IMR-90 (cell line): Measurements from ENCODE around the gene RAI14. TPM values are rescaled to one million over a fixed set of nuclear protein-coding genes. Genes with fewer than 3 reads are reported as not detected.

ENCODE experiments used
- ATAC-seq: fragments of 200-7000 bp; cut with Tn5 transposase; 2 replicates; pipeline ENCODE4 v1.9.1; 2020; ENCODE audit warnings: low read depth, mild to moderate bottlenecking, moderate library complexity
- BruUV-seq: library from RNA; stranded (reverse); fragments of 400-500 nt; replicated peaks from 2 replicates; lab custom pipeline; 2021; lab: Mats Ljungman, UMichigan
- CTCF ChIA-PET: fragments of 300-600 bp; formaldehyde crosslinking; extraction: SDS; loops from one replicate; lab custom pipeline; 2021; ENCODE audit warnings: antibody characterized with exemption; lab: Yijun Ruan, JAX
- POLR2A ChIA-PET: fragments of 300-600 bp; sonication (Branson Sonifier 250); formaldehyde crosslinking; loops from one replicate; lab custom pipeline; 2022; ENCODE audit warnings: antibody characterized with exemption; ENCODE audit not compliant: unreplicated experiment; lab: Charles Lee
- DNase-seq: peaks from one replicate; pipeline ENCODE4 v3.0.0; 2013
- H2AFZ ChIP-seq: replicated peaks from 2 replicates; pipeline ENCODE3; 2013; ENCODE audit warnings: low read length, mild to moderate bottlenecking; ENCODE audit not compliant: poor library complexity
- H2AK5ac ChIP-seq: 2 replicates; pipeline ENCODE4 v1.6.1; 2013; ENCODE audit warnings: low read depth, low read length, inconsistent platforms
- H2AK9ac ChIP-seq: replicated peaks from 2 replicates; pipeline ENCODE3; 2013; ENCODE audit warnings: mild to moderate bottlenecking, low read depth, low read length, moderate library complexity; ENCODE audit not compliant: poor library complexity
- H2BK120ac ChIP-seq: 2 replicates; pipeline ENCODE4 v1.6.1; 2013; ENCODE audit warnings: low read depth, low read length, inconsistent platforms
- H2BK15ac ChIP-seq: 3 replicates; pipeline ENCODE4 v1.6.1; 2013; ENCODE audit warnings: low read depth, low read length, inconsistent platforms
- H2BK20ac ChIP-seq: 2 replicates; pipeline ENCODE4 v1.6.1; 2013; ENCODE audit warnings: low read depth, mild to moderate bottlenecking, inconsistent platforms, low read length, moderate library complexity
- H2BK5ac ChIP-seq: 2 replicates; pipeline ENCODE4 v1.6.1; 2013; ENCODE audit warnings: mild to moderate bottlenecking, low read depth, low read length, inconsistent platforms; ENCODE audit not compliant: poor library complexity, severe bottlenecking
- H3K14ac ChIP-seq: replicated peaks from 2 replicates; pipeline ENCODE4 v1.6.1; 2013; ENCODE audit warnings: low read depth, low read length, inconsistent platforms
- H3K18ac ChIP-seq: 2 replicates; pipeline ENCODE4 v1.6.1; 2013; ENCODE audit warnings: low read depth, low read length, control low read depth
- H3K23ac ChIP-seq: 2 replicates; pipeline ENCODE4 v1.6.1; 2013; ENCODE audit warnings: low read depth, low read length, inconsistent platforms
- H3K27ac ChIP-seq: 2 replicates; pipeline ENCODE4 v1.5.1; 2013; ENCODE audit warnings: mild to moderate bottlenecking, control low read depth, low read length; ENCODE audit not compliant: insufficient read depth
- H3K27me3 ChIP-seq: 2 replicates; pipeline ENCODE4 v1.6.1; 2013; ENCODE audit warnings: low read length; ENCODE audit not compliant: control insufficient read depth, insufficient read depth
- H3K36me3 ChIP-seq: 2 replicates; pipeline ENCODE4 v1.6.1; 2013; ENCODE audit warnings: low read length, mixed read lengths; ENCODE audit not compliant: control insufficient read depth, insufficient read depth
- H3K4ac ChIP-seq: 2 replicates; pipeline ENCODE4 v1.6.1; 2013; ENCODE audit warnings: low read depth, low read length, inconsistent platforms
- H3K4me1 ChIP-seq: 2 replicates; pipeline ENCODE4 v1.6.1; 2013; ENCODE audit warnings: low read length, mixed read lengths; ENCODE audit not compliant: control insufficient read depth, insufficient read depth
- H3K4me2 ChIP-seq: 2 replicates; pipeline ENCODE4 v1.6.1; 2013; ENCODE audit warnings: low read depth, mild to moderate bottlenecking, control low read depth, low read length, moderate library complexity
- H3K4me3 ChIP-seq: 2 replicates; pipeline ENCODE4 v1.5.1; 2013; ENCODE audit warnings: low read depth, mild to moderate bottlenecking, control low read depth, low read length, moderate library complexity; ENCODE audit not compliant: insufficient read depth
- H3K56ac ChIP-seq: 2 replicates; pipeline ENCODE4 v1.6.1; 2013; ENCODE audit warnings: low read length, inconsistent platforms; ENCODE audit not compliant: insufficient read depth; ENCODE audit errors: extremely low read depth
- H3K79me1 ChIP-seq, 2 experiments: 2 replicates each; pipeline ENCODE4 v1.6.1; 2013; ENCODE audit warnings: low read length in 2 of 2, inconsistent platforms in 1 of 2, low read depth in 1 of 2
- H3K9ac ChIP-seq: 2 replicates; pipeline ENCODE4 v1.6.1; 2013; ENCODE audit warnings: low read depth, low read length, control low read depth
- H3K9me1 ChIP-seq: 2 replicates; pipeline ENCODE4 v1.6.1; 2013; ENCODE audit warnings: low read length, inconsistent platforms; ENCODE audit not compliant: insufficient read depth
- H3K9me3 ChIP-seq: 2 replicates; pipeline ENCODE4 v1.6.1; 2013; ENCODE audit warnings: low read length; ENCODE audit not compliant: control insufficient read depth, insufficient read depth
- H4K20me1 ChIP-seq: 2 replicates; pipeline ENCODE4 v1.6.1; 2013; ENCODE audit warnings: low read length, inconsistent platforms; ENCODE audit not compliant: insufficient read depth
- H4K5ac ChIP-seq: 2 replicates; pipeline ENCODE4 v1.6.1; 2013; ENCODE audit warnings: mild to moderate bottlenecking, low read depth, low read length, control low read depth
- H4K8ac ChIP-seq, 2 experiments: 2 replicates each; pipeline ENCODE4 v1.6.1; 2013; ENCODE audit warnings: low read depth in 2 of 2, low read length in 2 of 2, control low read depth in 1 of 2, inconsistent platforms in 1 of 2
- H4K91ac ChIP-seq: 2 replicates; pipeline ENCODE4 v1.6.1; 2013; ENCODE audit warnings: low read depth, low read length, inconsistent platforms; ENCODE audit not compliant: insufficient read depth
- CHD1 ChIP-seq: IDR thresholded peaks from 2 replicates; pipeline ENCODE4 v1.6.1; 2012; ENCODE audit warnings: low read depth, low read length, improper control_type of control experiment
- ELK1 ChIP-seq: fragments of 150-350 bp; IDR thresholded peaks from 2 replicates; pipeline ENCODE4 v1.6.1; 2016; ENCODE audit warnings: low read depth, mild to moderate bottlenecking, low read length, moderate library complexity, borderline replicate concordance
- MAFK ChIP-seq: IDR thresholded peaks from 2 replicates; pipeline ENCODE4 v1.6.1; 2012; ENCODE audit warnings: low read depth, low read length, improper control_type of control experiment
- RAD21 ChIP-seq: IDR thresholded peaks from 2 replicates; pipeline ENCODE4 v1.6.1; 2012; ENCODE audit warnings: low read length, improper control_type of control experiment
- SMC3 ChIP-seq: fragments of 150-350 bp; IDR thresholded peaks from 2 replicates; pipeline ENCODE4 v1.6.1; 2016; ENCODE audit warnings: low read depth, mild to moderate bottlenecking, antibody characterized with exemption, low read length, moderate library complexity
- WGBS, 2 experiments: methylation state at CpG; one replicate each; pipeline versions ENCODE4 v1.1.5 to v1.1.7; 2013; ENCODE audit warnings: missing lambda C conversion rate in 2 of 2; ENCODE audit not compliant: insufficient read length in 1 of 2; ENCODE audit errors: extremely low coverage in 2 of 2; 5-methylcytosine and 5-hydroxymethylcytosine counted together
- dilution Hi-C: fragments of 300-500 bp; cut with HindIII; formaldehyde crosslinking; loops from one replicate; pipeline ENCODE4 v1.14.3; 2018; ENCODE audit warnings: low sequenced_read_pairs; ENCODE audit not compliant: unreplicated experiment
- in situ Hi-C: fragments of 300-500 bp; cut with MboI; formaldehyde crosslinking; loops from 3 replicates; pipeline ENCODE4 v1.14.3; 2019; ENCODE audit warnings: low sequenced_read_pairs, inconsistent platforms, mixed read lengths
- intact Hi-C: fragments of 100-400 bp; cut with micrococcal nuclease; formaldehyde crosslinking; loops from 2 replicates; pipeline ENCODE4 v1.10.0; 2022
- polyA plus RNA-seq, 3 experiments: library from polyadenylated mRNA; depleted of rRNA; stranded (reverse); fragments of >200 nt; gene quantifications; 2 replicates each; pipeline ENCODE4 v1.2.3, GENCODE V29; 2012; ENCODE audit warnings: low replicate concordance in 1 of 3
- total RNA-seq: library from RNA; depleted of rRNA; stranded (reverse); fragments of >200 nt; gene quantifications from 2 replicates; pipeline ENCODE4 v1.2.3, GENCODE V29; 2012

The RAI14 gene
- total and polyA plus RNA-seq, 2 of the 4 experiments (the other 2 are of a cell fraction): 221 to 267 TPM

GRCh38 chr5:34611464-34612415 is 44.4 kb upstream of the RAI14 start:
- no peak overlapping the region; the same call in 2 of the 3 replicates for H2BK15ac ChIP-seq
- no peak overlapping the region for H3K27ac ChIP-seq
- H3K79me1 ChIP-seq: peaks cover 0 to 14% of the 10 kb centered on the region in 2 experiments; a peak in 2 of 4 replicates
- H3K14ac ChIP-seq: no peak overlapping the region; the same call in 1 of the 2 replicates
- H2BK20ac ChIP-seq: no peak overlapping the region; the same call in 1 of the 2 replicates
- H2AK9ac ChIP-seq: no peak overlapping the region
- dilution Hi-C loops (no loop called here), intact Hi-C loops (no loop called here), in situ Hi-C loops (no loop called here)
- no peak overlapping the region for H3K4me3 ChIP-seq
- H3K4me1 ChIP-seq: peaks cover 8% of the 10 kb centered on the region
- H4K20me1 ChIP-seq: no peaks in the 10 kb centered on the region
- H4K5ac ChIP-seq: no peak overlapping the region
- H3K4me2 ChIP-seq: no peak overlapping the region
- ChIA-PET POLR2A (interaction anchor here (0.6 kb wide), 1 partner anchor 78 kb away, joined by 3 read pairs; no protein-coding TSS in a partner anchor), CTCF (no interaction called here)
- no peak overlapping the region for H2BK5ac ChIP-seq
- ATAC-seq (no peak), DNase-seq (no peak)
- no peak overlapping the region for H3K56ac ChIP-seq
- H2BK120ac ChIP-seq: no peak overlapping the region
- H2AK5ac ChIP-seq: no peak overlapping the region
- no CpG with 5 or more reads among the region's 9 CpGs for WGBS, 2 experiments
- H3K9ac ChIP-seq: no peak overlapping the region
- H3K9me3 ChIP-seq: no peaks in the 10 kb centered on the region
- no peak overlapping the region; the same call in 1 of the 2 replicates for H3K18ac ChIP-seq
- no peak overlapping the region for H3K23ac ChIP-seq
- peaks cover 10% of the 10 kb centered on the region for H3K9me1 ChIP-seq
- no peak overlapping the region for H4K91ac ChIP-seq
- H3K27me3 ChIP-seq: no peaks in the 10 kb centered on the region
- no TSS peak for BruUV-seq
- TF ChIP-seq MAFK: peak; percentile 48; the same call in 1 of the 2 replicates
- TF ChIP-seq RAD21: no peak
- no peak for TF ChIP-seq CHD1
- TF ChIP-seq SMC3: no peak
- TF ChIP-seq ELK1: no peak
- no peak overlapping the region for H2AFZ ChIP-seq
- no peaks in the 10 kb centered on the region for H3K36me3 ChIP-seq
- no peak overlapping the region for H4K8ac ChIP-seq
- H3K4ac ChIP-seq: no peak overlapping the region
